HCT116 (cell line): ENCODE measurements around the gene FUT9.

Source experiments
- CEBPB ChIP-seq: IDR thresholded peaks from 2 replicates; pipeline ENCODE4 v1.6.1; 2012; ENCODE audit warnings: low read depth
- POLR2A ChIP-seq: IDR thresholded peaks from 2 replicates; pipeline ENCODE4 v1.7.0; 2011; ENCODE audit warnings: borderline replicate concordance; ENCODE audit not compliant: insufficient read depth, insufficient read length; ENCODE audit errors: extremely low read depth
- TCF7L2 ChIP-seq: IDR thresholded peaks from 2 replicates; pipeline ENCODE4 v1.7.0; 2011; ENCODE audit warnings: borderline replicate concordance, inconsistent platforms; ENCODE audit not compliant: insufficient read depth, insufficient read length; ENCODE audit errors: extremely low read depth
- TF ChIP-seq, protein P1 (sequence below), 3 experiments: fragments of 200-600 bp in 1 of 3; sonication (generic) in 1 of 3; IDR thresholded peaks in 2 of 3; conservative IDR thresholded peaks in 1 of 3; 2 replicates each; pipeline ENCODE4 v1.5.1; 2012 to 2017; ENCODE audit warnings: low read depth in 2 of 3, low read length in 2 of 3, antibody characterized with exemption in 1 of 3, borderline replicate concordance in 1 of 3, control low read depth in 1 of 3, mild to moderate bottlenecking in 1 of 3, mixed read lengths in 1 of 3, mixed run types in 1 of 3, moderate library complexity in 1 of 3; ENCODE audit not compliant: insufficient read depth in 1 of 3

DNA sequence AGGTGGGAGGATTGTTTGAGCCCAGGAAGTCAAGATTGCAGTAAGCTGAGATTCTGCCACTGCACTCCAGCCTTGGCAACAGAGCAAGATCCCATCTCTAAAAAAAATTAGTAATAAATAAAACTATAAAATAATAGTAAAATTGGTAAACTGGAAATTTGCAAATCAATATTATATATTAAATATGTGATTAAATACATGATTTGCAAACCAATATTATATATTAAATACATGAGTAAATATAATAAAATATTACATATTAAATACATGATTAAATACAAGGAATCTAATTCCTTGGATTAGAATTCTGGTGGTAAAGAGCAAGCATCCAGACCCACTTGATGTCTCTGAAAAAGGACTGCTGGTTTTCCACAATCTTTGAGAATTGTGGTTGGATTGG, 35.8 kb downstream of the FUT9 start:
- TF ChIP-seq, protein P1, sequence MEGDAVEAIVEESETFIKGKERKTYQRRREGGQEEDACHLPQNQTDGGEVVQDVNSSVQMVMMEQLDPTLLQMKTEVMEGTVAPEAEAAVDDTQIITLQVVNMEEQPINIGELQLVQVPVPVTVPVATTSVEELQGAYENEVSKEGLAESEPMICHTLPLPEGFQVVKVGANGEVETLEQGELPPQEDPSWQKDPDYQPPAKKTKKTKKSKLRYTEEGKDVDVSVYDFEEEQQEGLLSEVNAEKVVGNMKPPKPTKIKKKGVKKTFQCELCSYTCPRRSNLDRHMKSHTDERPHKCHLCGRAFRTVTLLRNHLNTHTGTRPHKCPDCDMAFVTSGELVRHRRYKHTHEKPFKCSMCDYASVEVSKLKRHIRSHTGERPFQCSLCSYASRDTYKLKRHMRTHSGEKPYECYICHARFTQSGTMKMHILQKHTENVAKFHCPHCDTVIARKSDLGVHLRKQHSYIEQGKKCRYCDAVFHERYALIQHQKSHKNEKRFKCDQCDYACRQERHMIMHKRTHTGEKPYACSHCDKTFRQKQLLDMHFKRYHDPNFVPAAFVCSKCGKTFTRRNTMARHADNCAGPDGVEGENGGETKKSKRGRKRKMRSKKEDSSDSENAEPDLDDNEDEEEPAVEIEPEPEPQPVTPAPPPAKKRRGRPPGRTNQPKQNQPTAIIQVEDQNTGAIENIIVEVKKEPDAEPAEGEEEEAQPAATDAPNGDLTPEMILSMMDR (IDR thresholded peaks at IDR 0.05 in 2 of 3, conservative IDR thresholded peaks at IDR 0.05 in 1 of 3; ENCODE audit: borderline replicate concordance in 1 of 3, insufficient read depth in 1 of 3, low read depth in 2 of 3, low read length in 2 of 3) = no peak
- TF ChIP-seq POLR2A (no peak), CEBPB (no peak), TCF7L2 (no peak)
